DOHH2 (cell line): ENCODE measurements around the gene ABITRAM.
A peak's percentile ranks its signal among the peaks of the same experiment; 100 is the strongest.
"Not testable (repeated sequence)": the region's sequence is repeated elsewhere in the genome, so short reads cannot be mapped to it uniquely, and the experiment has no call there.

Experiments used
- H3F3A ChIP-seq: fragments of 200-600 bp; sonication (generic), shearing (Covaris generic); 2 replicates; pipeline ENCODE4 v1.6.0; 2016; ENCODE audit warnings: antibody characterized with exemption, mild to moderate bottlenecking; ENCODE audit not compliant: control insufficient read depth, insufficient read depth
- H3K27ac ChIP-seq: fragments of 200-600 bp; sonication (generic); 2 replicates; pipeline ENCODE4 v1.5.1; 2014; ENCODE audit warnings: low read depth, mild to moderate bottlenecking, low read length, moderate library complexity
- H3K27me3 ChIP-seq: fragments of 200-600 bp; sonication (generic); 2 replicates; pipeline ENCODE4 v1.6.1; 2014; ENCODE audit warnings: mild to moderate bottlenecking, low read length, mixed read lengths; ENCODE audit not compliant: control insufficient read depth
- H3K36me3 ChIP-seq: fragments of 200-600 bp; sonication (generic); 2 replicates; pipeline ENCODE4 v1.6.1; 2014; ENCODE audit warnings: mild to moderate bottlenecking, low read length, moderate library complexity, mixed read lengths; ENCODE audit not compliant: control insufficient read depth
- H3K4me1 ChIP-seq: fragments of 200-600 bp; sonication (generic); 2 replicates; pipeline ENCODE4 v1.6.1; 2014; ENCODE audit warnings: mild to moderate bottlenecking, low read length, mixed read lengths; ENCODE audit not compliant: control insufficient read depth
- H3K4me2 ChIP-seq: fragments of 200-600 bp; sonication (generic); 2 replicates; pipeline ENCODE4 v1.6.0; 2014; ENCODE audit warnings: mild to moderate bottlenecking, low read length, moderate library complexity
- H3K4me3 ChIP-seq: fragments of 200-600 bp; sonication (generic); 2 replicates; pipeline ENCODE4 v1.5.1; 2014; ENCODE audit warnings: mild to moderate bottlenecking, low read length, mixed read lengths
- H3K79me2 ChIP-seq: fragments of 200-600 bp; sonication (generic); 2 replicates; pipeline ENCODE4 v1.6.1; 2014; ENCODE audit warnings: mild to moderate bottlenecking, low read length, mixed read lengths; ENCODE audit not compliant: control insufficient read depth
- H3K9me2 ChIP-seq: fragments of 200-600 bp; sonication (generic); replicated peaks from 2 replicates; pipeline ENCODE4 v1.6.1; 2014; ENCODE audit warnings: mild to moderate bottlenecking, low read length, mixed read lengths; ENCODE audit not compliant: control insufficient read depth
- H3K9me3 ChIP-seq: fragments of 200-600 bp; sonication (generic); 2 replicates; pipeline ENCODE4 v1.6.1; 2014; ENCODE audit warnings: antibody characterized with exemption, low read length, mixed read lengths; ENCODE audit not compliant: control insufficient read depth, insufficient read depth
- H4K20me1 ChIP-seq: fragments of 200-600 bp; sonication (generic); 2 replicates; pipeline ENCODE4 v1.6.0; 2014; ENCODE audit warnings: low read depth, mild to moderate bottlenecking, antibody characterized with exemption, low read length, moderate library complexity; ENCODE audit not compliant: control insufficient read depth, insufficient read depth
- CTCF ChIP-seq: fragments of 200-600 bp; sonication (generic); IDR thresholded peaks from one replicate; pipeline ENCODE4 v1.5.1; 2014; ENCODE audit warnings: antibody characterized with exemption, mild to moderate bottlenecking, low read depth, low read length; ENCODE audit not compliant: poor library complexity, severe bottlenecking
- EZH2phosphoT487 ChIP-seq: fragments of 200-600 bp; sonication (generic); IDR thresholded peaks from 2 replicates; pipeline ENCODE4 v1.6.1; 2017; ENCODE audit warnings: borderline replicate concordance, mild to moderate bottlenecking, antibody characterized with exemption, low read length, moderate library complexity, mixed read lengths

Gene ABITRAM

DNA sequence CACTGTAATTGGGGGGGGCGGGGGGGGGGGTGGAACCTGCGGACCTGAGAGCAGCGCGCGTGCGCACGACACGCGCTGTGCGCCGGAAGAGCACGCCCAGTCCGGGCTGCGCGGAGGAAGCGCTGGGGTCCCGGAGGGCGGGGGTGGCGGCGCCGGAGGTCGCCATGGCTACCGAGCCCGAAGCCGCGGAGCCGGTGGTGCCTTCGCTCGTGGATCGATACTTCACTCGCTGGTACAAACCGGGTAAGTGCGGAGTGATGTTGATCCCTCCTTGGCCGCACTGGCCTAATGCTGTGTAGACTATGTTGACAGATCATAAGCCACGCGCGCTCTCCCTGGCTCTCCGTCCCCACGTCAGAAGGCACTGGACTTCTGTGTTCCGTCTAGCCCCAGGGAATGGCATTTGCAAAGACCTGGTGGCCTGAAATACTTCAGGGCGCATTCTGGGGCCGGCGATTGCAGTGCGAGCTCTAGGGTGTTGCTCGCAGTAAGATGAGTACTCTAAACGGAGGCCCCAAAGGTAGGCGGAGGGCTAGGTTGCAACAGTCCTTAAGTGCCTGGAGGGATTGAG is at the start of gene ABITRAM:
ABITRAM (plus strand) TSS at position 78 of the 571 bp plus-strand sequence; CDS start at position 165, 87 bp downstream.
- no peak for TF ChIP-seq EZH2phosphoT487
- Histone ChIP-seq H3K4me1 (peaks cover 18% of the 10 kb centered on the region), H3K9me3 (no peaks in the 10 kb centered on the region), H3K36me3 (peaks cover 19% of the 10 kb centered on the region), H3K9me2 (no peaks in the 10 kb centered on the region), H3K27ac (peak within 1 kb of the TSS; percentile 50), H3F3A (no peaks in the 10 kb centered on the region), H3K27me3 (no peaks in the 10 kb centered on the region), H3K79me2 (peaks cover 47% of the 10 kb centered on the region), H4K20me1 (no peaks in the 10 kb centered on the region), H3K4me3 (peak within 1 kb of the TSS; percentile 94), H3K4me2 (peak within 1 kb of the TSS; percentile 65)

GRCh38 chr9:108884701-108885100 is 49.5 kb upstream of the ABITRAM start:
- Histone ChIP-seq H3K4me1 (peaks cover 8% of the 10 kb centered on the region), H3F3A (no peaks in the 10 kb centered on the region), H3K9me2 (no peaks in the 10 kb centered on the region), H3K27me3 (no peaks in the 10 kb centered on the region), H4K20me1 (no peaks in the 10 kb centered on the region), H3K79me2 (no peaks in the 10 kb centered on the region), H3K4me3 (no peak overlapping the region), H3K9me3 (no peaks in the 10 kb centered on the region), H3K27ac (no peak overlapping the region), H3K4me2 (no peak overlapping the region), H3K36me3 (peaks cover 60% of the 10 kb centered on the region)
- TF ChIP-seq CTCF, result no peak
- no peak for TF ChIP-seq EZH2phosphoT487

DNA sequence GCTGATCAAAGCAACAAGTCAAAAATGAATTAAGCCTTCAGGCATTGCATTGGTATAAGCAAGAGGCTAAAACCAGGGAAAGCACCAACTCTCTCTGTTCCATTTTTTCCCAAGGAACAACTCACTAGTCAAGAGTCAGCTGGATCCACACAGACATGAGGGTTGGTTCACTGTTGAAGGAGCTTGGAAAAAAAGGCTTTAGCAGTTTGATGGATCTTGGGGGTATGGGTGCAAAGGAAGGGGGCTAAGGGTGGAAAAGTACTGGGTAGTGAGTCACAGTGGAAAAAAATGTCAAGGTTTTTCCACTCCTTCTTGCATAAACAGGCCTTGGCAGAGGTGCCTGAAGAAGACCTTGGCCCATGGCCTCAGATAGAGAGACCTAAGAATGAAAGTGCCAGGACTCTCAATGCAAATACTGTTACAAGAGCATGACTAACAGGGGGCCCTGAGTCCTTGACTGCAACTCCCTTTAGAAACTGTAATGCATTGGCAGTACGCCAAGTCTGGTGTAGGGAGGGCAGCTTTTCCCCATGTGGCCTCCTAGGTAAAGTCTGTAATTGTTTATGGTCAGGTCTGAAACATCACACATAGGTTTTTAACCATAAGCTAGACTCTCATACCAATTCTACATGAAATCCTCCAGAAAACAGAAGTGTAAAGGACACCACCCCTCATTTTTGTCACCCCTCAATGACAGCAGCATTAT is 48.4 kb upstream of the ABITRAM start:
- H3K27ac ChIP-seq, result no peak overlapping the region
- TF ChIP-seq EZH2phosphoT487, result no peak
- no peak for TF ChIP-seq CTCF
- H3K4me1 ChIP-seq, result peaks cover 8% of the 10 kb centered on the region
- no peaks in the 10 kb centered on the region for H3K27me3 ChIP-seq
- H3K9me3 ChIP-seq, result no peaks in the 10 kb centered on the region
- no peaks in the 10 kb centered on the region for H3K79me2 ChIP-seq
- H3K4me3 ChIP-seq, result no peak overlapping the region
- H3K9me2 ChIP-seq, result no peaks in the 10 kb centered on the region
- no peaks in the 10 kb centered on the region for H3F3A ChIP-seq
- no peak overlapping the region for H3K4me2 ChIP-seq
- peaks cover 57% of the 10 kb centered on the region for H3K36me3 ChIP-seq
- no peaks in the 10 kb centered on the region for H4K20me1 ChIP-seq

GRCh38 chr9:108886594-108887271 is 47.5 kb upstream of the ABITRAM start:
- H3K4me1 ChIP-seq, H3K27ac ChIP-seq, H3K4me2 ChIP-seq, H3K9me2 ChIP-seq, H3K4me3 ChIP-seq, H3K9me3 ChIP-seq, H4K20me1 ChIP-seq, H3K27me3 ChIP-seq, H3F3A ChIP-seq, H3K79me2 ChIP-seq: not testable (repeated sequence)
- H3K36me3 ChIP-seq, result peaks cover 60% of the 10 kb centered on the region
